Epithelial cell of esophagus (primary cell): Measurements from ENCODE around the gene STRN3.
A peak's percentile ranks its signal among the peaks of the same experiment; 100 is the strongest.
"Not testable (repeated sequence)": the region's sequence is repeated elsewhere in the genome, so short reads cannot be mapped to it uniquely, and the experiment has no call there.

Experiments used
- DNase-seq: peaks from one replicate; pipeline ENCODE4 v3.0.0; 2010; ENCODE audit warnings: low read depth
- H3K4me3 ChIP-seq: 2 replicates; pipeline ENCODE4 v1.5.1; 2011; ENCODE audit warnings: mild to moderate bottlenecking, low read length, control low read depth
- TF ChIP-seq, protein P1 (sequence below): IDR thresholded peaks from 2 replicates; pipeline ENCODE4 v1.5.1; 2011; ENCODE audit warnings: low read depth, mild to moderate bottlenecking, low read length, control low read depth, inconsistent platforms; ENCODE audit not compliant: insufficient read depth; ENCODE audit errors: missing control alignments

The STRN3 gene

DNA sequence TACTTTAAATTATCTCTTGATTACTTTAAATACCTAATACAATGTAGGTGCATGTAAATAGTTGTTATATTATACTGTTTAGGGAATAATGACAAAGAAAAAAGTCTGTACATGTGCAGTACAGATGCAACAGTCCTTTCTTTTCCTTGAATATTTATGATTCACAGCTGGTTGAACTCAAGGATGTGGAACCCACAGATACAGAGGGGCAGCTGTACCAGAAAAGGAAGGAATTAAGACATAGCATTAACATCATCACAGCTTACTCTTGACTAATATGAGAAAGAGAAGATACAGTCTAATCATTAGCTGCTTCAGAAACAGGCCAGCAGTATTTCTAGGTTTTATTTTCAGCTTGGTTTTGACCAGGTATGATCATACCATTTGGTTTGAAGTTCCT is 35.4 kb downstream of the STRN3 start:
- no peak overlapping the region for H3K4me3 ChIP-seq
- DNase-seq: no peak
- TF ChIP-seq, protein P1, sequence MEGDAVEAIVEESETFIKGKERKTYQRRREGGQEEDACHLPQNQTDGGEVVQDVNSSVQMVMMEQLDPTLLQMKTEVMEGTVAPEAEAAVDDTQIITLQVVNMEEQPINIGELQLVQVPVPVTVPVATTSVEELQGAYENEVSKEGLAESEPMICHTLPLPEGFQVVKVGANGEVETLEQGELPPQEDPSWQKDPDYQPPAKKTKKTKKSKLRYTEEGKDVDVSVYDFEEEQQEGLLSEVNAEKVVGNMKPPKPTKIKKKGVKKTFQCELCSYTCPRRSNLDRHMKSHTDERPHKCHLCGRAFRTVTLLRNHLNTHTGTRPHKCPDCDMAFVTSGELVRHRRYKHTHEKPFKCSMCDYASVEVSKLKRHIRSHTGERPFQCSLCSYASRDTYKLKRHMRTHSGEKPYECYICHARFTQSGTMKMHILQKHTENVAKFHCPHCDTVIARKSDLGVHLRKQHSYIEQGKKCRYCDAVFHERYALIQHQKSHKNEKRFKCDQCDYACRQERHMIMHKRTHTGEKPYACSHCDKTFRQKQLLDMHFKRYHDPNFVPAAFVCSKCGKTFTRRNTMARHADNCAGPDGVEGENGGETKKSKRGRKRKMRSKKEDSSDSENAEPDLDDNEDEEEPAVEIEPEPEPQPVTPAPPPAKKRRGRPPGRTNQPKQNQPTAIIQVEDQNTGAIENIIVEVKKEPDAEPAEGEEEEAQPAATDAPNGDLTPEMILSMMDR: no peak

DNA sequence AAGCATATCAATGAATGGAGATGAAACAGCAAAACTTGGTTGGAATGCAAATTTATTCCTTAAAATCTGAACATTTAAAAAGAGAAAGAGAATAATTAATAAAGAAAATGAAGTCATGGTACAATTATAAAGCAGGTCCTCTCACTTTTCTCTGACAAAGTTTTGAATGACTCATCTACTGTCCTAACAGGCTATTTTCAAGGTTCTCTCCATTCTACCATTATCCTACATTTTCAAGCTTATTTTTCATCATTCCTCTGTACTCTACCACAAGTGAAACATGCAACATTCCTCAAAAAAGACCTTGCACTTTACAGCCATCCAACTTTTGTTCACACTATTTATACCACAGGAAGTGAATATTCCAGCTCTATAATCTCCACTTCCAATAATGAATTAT is 37.7 kb downstream of the STRN3 start:
- peak; percentile 21 for DNase-seq
- no peak overlapping the region for H3K4me3 ChIP-seq
- TF ChIP-seq, protein P1: no peak

DNA sequence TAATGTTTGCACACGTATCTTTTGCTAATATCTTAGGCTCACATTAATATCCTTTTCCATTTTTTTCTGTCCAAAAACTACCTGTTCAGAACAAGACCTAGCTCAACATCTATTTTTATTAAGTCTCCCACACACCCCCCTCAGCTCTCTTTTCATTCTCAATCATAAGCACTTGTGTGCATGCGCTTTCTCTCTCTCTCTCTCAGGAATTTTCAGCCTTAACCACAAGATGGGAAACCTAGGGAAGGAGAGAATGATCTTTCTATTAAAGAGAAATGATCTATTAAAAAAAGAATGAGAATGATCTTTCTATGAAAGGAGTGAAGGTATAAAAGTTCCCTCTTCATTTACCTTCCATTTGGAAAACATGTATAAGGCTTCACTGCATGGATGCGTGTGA is 40.4 kb downstream of the STRN3 start:
- H3K4me3 ChIP-seq: no peak overlapping the region
- DNase-seq: no peak
- TF ChIP-seq, protein P1: no peak

DNA sequence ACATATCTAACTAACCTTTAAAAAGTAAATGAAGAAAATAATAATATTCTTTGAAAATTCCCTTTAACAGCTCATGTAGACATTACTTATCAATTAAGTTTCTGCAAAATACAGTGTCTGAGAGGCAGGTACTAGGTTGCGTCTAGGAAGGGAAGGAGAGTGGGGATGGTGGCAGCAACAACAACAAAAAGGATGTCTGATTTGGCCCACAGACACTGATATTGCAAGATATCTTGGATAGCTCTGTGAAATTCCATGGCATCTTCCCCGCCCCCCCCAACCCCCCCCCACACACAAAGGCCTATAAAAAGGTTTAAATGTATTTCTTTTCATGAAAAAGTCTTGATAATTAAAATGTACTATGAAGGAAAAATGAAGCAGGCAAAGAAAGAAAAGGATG is 42.3 kb downstream of the STRN3 start:
- no peak overlapping the region for H3K4me3 ChIP-seq
- DNase-seq: no peak
- TF ChIP-seq, protein P1: no peak

DNA sequence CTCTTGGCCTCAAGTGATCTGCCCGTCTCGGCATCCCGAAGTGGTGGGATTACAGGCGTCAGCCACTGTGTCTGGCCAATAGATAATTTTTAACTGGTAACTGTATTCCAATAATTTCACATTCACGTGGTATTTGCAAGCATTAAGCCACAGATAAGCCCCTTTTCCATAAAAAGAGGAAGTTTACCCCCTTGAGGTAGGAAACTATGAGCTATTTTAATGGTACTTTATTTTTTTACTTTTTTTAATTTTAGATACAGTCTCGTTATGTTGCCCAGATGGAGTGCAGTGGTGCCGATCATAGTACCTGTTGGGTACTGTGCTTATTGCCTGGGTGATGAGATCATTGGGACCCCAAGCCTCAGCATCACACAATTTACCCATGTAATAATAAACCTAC is 43.6 kb downstream of the STRN3 start:
- DNase-seq: no peak
- TF ChIP-seq, protein P1: no peak
- no peak overlapping the region for H3K4me3 ChIP-seq

DNA sequence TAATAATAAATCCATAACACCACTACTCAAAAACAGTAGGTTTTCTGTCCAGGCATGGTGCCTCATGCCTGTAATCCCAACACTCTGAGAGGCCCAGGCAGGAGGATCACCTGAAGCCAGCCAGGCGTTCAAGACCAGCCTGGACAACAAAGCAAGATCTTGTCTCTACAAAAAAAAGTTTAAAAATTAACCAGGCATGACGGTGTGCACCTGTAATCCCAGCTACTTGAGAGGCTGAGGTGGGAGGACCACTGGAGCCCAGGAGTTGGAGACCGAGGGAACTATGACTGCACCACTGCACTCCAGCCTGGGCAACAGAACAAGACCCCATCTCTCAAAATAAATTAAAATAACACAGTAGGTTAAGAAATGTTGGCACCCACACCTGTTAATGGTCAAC is 45.2 kb downstream of the STRN3 start:
- no peak overlapping the region for H3K4me3 ChIP-seq
- TF ChIP-seq, protein P1: no peak
- no peak for DNase-seq

DNA sequence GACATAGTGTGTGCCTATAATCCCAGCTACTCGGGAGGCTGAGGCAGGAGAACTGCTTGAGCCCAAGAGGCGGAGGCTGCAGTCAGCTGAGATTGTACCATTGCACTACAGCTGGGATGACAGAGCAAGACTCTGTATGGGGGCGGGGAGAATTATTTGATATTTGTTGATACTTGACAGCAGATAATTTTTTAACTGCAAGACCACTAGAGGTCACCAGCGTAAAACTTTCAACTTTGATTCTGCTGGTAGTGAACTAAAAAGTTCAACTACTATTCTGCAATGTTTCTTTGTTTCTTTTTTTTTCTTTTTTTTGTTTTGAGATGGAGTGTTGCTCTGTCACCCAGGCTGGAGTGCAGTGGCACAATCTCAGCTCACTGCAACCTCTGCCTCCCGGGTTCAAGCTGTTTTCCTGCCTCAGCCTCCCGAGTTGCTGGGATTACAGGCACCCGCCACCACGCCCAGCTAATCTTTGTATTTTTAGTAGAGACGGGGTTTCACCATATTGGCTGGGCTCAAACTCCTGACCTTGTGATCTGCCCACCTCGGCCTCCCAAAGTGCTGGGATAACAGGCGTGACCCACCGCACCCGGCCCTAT is 46.0 kb downstream of the STRN3 start:
- TF ChIP-seq, protein P1: peak; percentile 44
- peak; percentile 81 for DNase-seq
- not testable (repeated sequence) for H3K4me3 ChIP-seq
